ENCODE measurements around the gene ZDHHC13. TPM values are rescaled to one million over a fixed set of nuclear protein-coding genes. Genes with fewer than 3 reads are reported as not detected.

ZDHHC13 gene
- total and polyA plus RNA-seq, 2 of the 4 experiments (the other 2 are of a cell fraction) = 7.2 to 15.1 TPM

- WGBS, 2 experiments (ENCODE audit: extremely low coverage in 2 of 2, insufficient read length in 1 of 2) = no CpG with 5 or more reads among the region's 2 CpGs
Observed at GRCh38 chr11:19094859-19095258, 22.1 kb upstream of the ZDHHC13 start.

More at GRCh38 chr11:19094859-19095258, 22.1 kb upstream of the ZDHHC13 start:
- no peak overlapping the region for H2AK5ac ChIP-seq (ENCODE audit: low read depth, low read length)
- no peaks in the 10 kb centered on the region for H3K36me3 ChIP-seq (ENCODE audit: control insufficient read depth, insufficient read depth, low read length)
- no peak overlapping the region for H3K18ac ChIP-seq (ENCODE audit: low read depth, low read length)
- dilution Hi-C loops (cut with HindIII; ENCODE audit: low sequenced_read_pairs, unreplicated experiment) = no loop called here
- H2AK9ac ChIP-seq (replicated peaks; ENCODE audit: low read depth, low read length, poor library complexity) = no peak overlapping the region
- H3K9me3 ChIP-seq (ENCODE audit: control insufficient read depth, insufficient read depth, low read length) = no peaks in the 10 kb centered on the region
- no peak overlapping the region for H2BK20ac ChIP-seq (ENCODE audit: low read depth, low read length)
- H4K91ac ChIP-seq (ENCODE audit: insufficient read depth, low read depth, low read length) = no peak overlapping the region
- no peak overlapping the region for H3K14ac ChIP-seq (replicated peaks; ENCODE audit: low read depth, low read length)
- intact Hi-C loops (cut with micrococcal nuclease) = no loop called here
- ATAC-seq (ENCODE audit: low read depth) (no peak), DNase-seq (no peak)
- no peak overlapping the region for H2BK15ac ChIP-seq (ENCODE audit: low read depth, low read length)
- H3K4me1 ChIP-seq (ENCODE audit: control insufficient read depth, insufficient read depth, low read length) = no peaks in the 10 kb centered on the region
- no peak overlapping the region for H2BK120ac ChIP-seq (ENCODE audit: low read depth, low read length)
- no peak overlapping the region for H2BK5ac ChIP-seq (ENCODE audit: low read depth, low read length, poor library complexity, severe bottlenecking)
- no peak overlapping the region for H3K4ac ChIP-seq (ENCODE audit: low read depth, low read length)
- no peak overlapping the region for H3K56ac ChIP-seq (ENCODE audit: extremely low read depth, insufficient read depth, low read length)
- ChIA-PET CTCF (interaction anchor here (0.8 kb wide), 1 partner anchor 23 kb away, joined by 3 read pairs; no protein-coding TSS in a partner anchor), POLR2A (ENCODE audit: unreplicated experiment) (interaction anchor here (0.8 kb wide), 1 partner anchor 17 kb away, joined by 7 read pairs; no protein-coding TSS in a partner anchor)
- H3K27me3 ChIP-seq (ENCODE audit: control insufficient read depth, insufficient read depth, low read length) = peaks cover 10% of the 10 kb centered on the region
- TF ChIP-seq POLR2A (IDR thresholded peaks at IDR 0.05; ENCODE audit: low read depth, low read length) (no peak), MXI1 (IDR thresholded peaks at IDR 0.05; ENCODE audit: borderline replicate concordance, low read depth, low read length) (no peak), CEBPB (IDR thresholded peaks at IDR 0.05; ENCODE audit: low read depth, low read length) (no peak), SMC3 (IDR thresholded peaks at IDR 0.05; ENCODE audit: low read depth, low read length) (no peak), NFE2L2 (IDR thresholded peaks at IDR 0.05; ENCODE audit: low read depth, low read length) (no peak)
- TF ChIP-seq, protein P1, sequence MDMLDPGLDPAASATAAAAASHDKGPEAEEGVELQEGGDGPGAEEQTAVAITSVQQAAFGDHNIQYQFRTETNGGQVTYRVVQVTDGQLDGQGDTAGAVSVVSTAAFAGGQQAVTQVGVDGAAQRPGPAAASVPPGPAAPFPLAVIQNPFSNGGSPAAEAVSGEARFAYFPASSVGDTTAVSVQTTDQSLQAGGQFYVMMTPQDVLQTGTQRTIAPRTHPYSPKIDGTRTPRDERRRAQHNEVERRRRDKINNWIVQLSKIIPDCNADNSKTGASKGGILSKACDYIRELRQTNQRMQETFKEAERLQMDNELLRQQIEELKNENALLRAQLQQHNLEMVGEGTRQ (IDR thresholded peaks at IDR 0.05; ENCODE audit: low read depth, low read length) = no peak
- no peak overlapping the region for H4K5ac ChIP-seq (ENCODE audit: low read depth, low read length)
- H3K9me1 ChIP-seq (ENCODE audit: insufficient read depth, low read length) = no peaks in the 10 kb centered on the region
- no peaks in the 10 kb centered on the region for H3K79me1 ChIP-seq (ENCODE audit: low read depth in 1 of 2, low read length in 2 of 2)
- no peak overlapping the region for H3K4me3 ChIP-seq (ENCODE audit: insufficient read depth, low read depth, low read length)
- H2AFZ ChIP-seq (replicated peaks; ENCODE audit: low read length, poor library complexity) = no peak overlapping the region
- H3K23ac ChIP-seq (ENCODE audit: low read depth, low read length) = no peak overlapping the region
- no peak overlapping the region for H3K4me2 ChIP-seq (ENCODE audit: low read depth, low read length)
- H3K27ac ChIP-seq (ENCODE audit: insufficient read depth, low read length) = no peak overlapping the region
- H4K20me1 ChIP-seq (ENCODE audit: insufficient read depth, low read length) = no peaks in the 10 kb centered on the region
- in situ Hi-C loops (cut with MboI; ENCODE audit: low sequenced_read_pairs) = loop anchor here (25.0 kb wide), 1 partner anchor 667 kb away; no protein-coding TSS in a partner anchor
- H4K8ac ChIP-seq (ENCODE audit: low read depth in 2 of 2, low read length in 2 of 2) = no peak overlapping the region
- no TSS peak for BruUV-seq (replicated peaks)
- no peak overlapping the region for H3K9ac ChIP-seq (ENCODE audit: low read depth, low read length)
